ENCODE results near the gene MCU.
A peak's percentile ranks its signal among the peaks of the same experiment; 100 is the strongest.
"Not testable (repeated sequence)": the region's sequence is repeated elsewhere in the genome, so short reads cannot be mapped to it uniquely, and the experiment has no call there.

Gene MCU

DNA sequence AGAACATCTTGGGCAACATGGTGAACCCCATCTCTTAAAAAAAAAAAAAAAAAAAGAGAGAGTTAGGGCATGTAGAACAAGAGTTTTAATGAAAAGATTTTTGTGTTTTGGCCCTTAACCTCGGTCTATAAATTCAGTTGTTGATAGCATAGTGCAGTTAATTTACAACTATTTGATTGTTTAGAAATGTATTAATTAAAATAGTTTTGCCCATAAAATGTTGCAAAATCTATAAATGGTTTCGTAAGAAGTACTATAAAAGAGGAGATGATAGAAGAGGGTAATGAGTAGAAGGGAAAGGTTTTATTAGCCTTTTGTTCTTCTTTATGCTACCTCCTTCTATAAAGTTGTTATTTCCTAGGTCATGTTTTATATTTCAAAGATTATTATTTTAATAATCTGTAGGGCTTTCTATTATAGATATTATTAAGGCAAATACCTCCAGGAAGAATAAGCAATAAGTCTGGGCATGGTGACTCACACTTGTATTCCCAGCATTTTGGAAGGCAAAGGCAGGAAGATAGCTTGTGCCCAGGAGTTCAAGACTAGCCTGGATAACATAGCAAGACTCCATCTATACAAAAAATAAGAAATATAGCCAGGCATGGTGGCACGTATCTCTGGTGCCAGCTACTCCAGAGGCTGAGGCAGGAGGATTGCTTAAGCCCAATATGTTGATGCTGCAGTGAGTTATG, 73.3 kb downstream of the MCU start:
- no peak for DNase-seq

DNA sequence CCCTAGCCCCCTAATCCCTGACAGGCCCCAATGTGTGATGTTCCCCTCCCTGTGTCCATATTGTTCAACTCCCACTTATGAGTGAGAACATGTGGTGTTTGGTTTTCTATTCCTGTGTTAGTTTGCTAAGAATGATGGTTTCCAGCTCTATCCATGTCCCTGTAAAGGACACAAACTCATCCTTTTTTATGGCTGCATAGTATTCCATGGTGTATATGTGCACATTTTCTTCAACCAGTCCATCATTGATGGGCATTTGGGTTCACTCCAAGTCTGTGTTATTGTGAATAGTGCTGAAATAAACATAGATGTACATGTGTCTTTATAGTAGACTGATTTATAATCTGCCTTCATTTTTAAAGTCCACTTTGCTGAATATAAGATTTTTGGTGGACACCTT, 79.3 kb downstream of the MCU start:
- not testable (repeated sequence) for DNase-seq

DNA sequence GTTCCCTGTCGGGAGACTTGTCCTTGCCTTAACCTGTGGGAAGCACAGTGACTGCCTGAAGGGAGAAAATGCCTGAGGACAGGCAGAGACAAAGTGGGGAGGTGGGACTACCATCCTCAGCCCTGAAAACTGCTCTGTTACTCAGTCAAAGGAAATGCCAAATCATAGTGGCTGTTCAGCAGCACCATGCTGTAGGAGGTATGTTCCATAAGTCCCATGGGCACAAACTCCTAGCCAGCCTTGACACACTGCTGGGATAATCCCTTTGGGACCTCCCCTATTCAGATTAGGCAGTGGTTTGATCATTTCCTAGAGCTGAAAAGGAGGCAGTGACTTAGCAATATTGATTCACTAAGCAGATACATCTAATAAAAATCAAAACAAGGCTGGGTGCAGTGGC, 80.1 kb downstream of the MCU start:
- DNase-seq, result no peak

DNA sequence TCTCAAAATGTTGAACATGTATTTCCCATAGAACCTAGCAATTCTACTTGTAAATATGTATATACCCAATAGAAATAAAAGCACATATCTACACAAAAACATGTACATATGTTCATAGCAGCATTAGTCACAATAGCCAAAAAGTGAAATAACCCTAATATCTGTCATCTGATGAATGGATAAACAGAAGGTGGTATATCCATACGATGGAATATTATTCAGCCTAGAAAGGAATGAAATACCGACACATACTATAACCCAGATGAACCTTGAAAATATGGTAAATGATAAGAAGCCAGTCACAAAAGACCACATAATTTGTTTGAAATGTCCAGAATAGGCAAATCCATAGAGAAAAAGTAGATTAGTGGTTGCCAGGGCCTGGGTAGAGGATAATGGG, 87.9 kb downstream of the MCU start:
- DNase-seq, result no peak

DNA sequence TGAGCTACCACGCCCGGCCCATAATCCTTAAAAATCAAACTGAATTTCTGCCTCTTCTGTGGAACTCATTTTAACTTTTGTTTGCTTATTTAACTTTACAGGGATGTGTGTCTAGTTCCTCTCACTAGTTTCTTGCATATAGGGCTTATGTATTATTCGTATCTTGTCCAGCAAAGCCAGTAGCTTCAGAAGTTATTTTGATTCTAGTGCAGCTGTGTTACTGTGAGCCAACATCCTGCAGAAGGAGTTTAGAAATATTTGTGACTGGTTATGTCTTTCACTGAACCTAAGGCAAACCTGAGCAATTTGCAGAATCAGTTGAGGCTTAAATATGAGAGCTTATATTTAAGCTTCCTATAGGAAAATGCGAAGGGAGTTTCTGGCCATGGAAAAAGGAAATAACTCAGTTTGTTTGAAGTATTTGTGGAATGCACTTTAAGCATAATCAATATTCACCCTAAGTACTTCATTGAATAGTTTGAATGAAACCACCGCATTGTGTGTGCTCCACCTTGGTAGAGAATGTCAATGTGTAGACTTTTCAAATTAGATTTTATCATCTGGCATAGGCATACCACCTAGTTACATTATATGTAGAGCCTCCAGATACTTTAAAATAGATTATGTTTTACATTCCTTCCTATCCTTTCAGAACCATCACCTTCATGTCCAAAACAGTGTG, 90.8 kb downstream of the MCU start:
- no peak for DNase-seq

DNA sequence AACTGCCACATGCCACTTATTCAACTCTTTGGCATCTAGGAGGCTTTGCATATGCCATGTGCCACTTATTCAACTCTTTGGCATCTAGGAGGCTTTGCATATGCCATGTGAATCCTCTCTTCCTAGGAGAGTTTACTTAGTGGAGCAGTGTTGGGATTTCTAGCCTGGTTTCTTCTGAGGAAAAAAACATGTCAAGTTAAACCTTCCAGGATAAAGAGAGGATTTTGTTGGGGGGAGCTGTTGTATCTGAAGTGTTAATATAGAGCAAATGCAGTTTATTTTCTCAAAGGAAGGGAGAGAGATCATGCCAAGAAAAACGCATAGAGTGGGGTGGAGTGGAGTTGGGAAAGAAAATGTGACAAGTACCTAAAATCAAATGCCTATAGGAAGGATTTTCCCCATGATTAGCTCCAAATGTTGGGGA, 91.5 kb downstream of the MCU start:
- DNase-seq, result no peak

DNA sequence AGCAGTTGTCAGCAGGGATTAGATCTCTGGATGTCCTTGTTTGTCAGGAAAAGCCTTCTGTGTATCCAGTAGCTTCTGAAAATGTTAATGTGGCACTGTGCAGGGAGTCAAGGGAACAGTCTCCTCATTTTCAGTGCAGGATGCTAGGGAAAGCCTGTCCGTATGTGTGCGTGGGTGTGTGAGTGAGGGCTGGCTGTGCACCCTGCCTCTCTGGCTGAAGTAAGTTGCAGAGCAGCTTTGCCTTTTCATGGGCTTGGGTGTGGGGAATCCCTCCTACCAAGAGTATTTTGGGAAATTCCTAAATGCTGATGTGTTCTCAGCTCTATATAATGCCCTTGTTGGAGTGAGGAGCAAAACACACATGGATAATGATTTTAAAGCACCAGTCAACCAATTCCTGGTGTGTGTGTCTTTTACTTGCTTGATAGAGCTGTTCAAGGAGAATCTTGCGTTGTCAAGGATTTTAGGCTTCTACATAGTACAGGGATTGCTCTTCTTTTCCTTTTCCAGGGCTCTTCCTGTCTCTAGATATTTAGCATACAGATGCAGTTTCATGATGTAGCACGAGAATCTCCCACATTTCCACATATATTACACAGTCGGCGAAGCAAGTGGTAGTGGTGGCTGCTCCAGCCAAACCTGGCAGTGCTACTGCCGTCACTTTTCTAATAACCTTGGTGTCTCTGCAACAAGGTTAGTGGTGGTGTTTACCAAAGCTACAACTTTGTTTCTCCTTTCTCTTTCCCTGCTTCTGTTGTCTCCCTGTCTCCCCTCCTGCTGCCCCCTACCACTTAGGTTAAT, 92.8 kb downstream of the MCU start:
- no peak for DNase-seq

DNA sequence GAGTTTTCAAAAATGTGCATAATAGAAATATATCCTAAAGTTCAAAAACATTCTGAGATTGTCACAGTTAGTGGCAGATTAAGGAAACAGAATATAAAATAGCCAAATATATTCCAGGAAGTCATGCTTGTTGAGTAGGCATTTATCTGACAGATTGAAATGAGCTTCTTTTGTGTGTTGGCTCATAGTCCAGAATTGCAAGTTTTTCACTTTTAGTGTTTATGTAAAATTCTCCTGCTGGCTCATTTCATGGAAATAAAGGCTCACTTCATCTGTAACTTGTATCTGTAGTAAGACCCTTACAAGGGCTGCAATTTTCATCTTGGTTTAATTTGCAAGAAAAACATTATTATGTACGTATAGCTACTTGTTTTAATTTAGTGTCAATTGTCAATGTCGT, 93.5 kb downstream of the MCU start:
- DNase-seq, result no peak

DNA sequence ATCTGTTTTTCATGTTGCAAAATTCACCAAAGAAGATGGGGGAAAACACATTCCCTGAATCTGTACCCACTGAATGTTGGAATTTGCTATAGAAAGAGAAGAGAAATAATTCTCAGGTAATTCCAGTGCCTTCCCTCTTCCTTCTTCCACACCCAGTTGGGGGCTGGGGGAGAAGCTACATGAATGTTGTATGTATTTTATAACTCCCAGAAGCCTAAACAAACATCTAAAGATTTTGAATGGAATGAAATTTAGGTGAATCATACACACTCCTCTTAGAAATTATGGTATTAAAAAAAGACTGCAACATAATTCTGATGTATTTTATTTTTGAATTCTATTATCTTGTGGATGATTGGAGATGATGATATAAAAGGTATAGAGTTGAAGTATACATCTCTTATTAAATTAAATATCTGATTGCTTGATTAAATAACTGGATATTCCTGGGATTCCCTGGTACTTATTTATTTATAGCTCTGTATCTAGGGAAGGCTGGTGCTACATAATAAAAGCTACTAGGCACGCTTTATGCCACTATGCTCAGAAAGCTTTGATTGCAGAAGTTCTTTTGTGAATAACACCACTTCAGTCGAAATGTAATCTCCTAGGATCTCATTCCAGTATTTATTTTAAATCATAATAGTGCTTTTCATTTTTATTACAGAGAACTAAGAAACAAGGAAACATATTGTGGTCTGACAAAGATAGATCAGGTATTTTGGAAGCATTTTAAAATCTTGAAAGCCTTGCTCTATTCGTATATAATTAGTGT, 98.5 kb downstream of the MCU start:
- DNase-seq, result no peak

DNA sequence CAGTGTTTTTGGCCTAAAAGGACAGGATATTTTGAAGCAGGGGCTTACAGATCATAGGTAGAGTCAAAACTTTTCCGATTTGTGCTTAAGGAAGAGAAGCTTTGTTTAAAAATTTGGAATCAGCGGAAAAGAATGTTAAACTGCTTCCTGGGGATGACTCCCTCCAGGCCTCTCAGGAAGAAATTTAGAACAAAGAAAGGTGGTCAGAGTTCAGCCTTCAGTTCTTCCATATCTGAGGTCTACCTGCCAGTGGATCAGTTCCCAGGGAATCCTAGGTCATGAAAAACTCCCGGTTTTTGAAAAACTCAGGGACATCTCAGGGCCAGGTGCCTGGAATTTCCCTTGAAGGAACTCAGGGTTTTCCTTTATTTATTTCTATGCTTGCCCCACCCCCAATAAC, 100.3 kb downstream of the MCU start:
- no peak for DNase-seq

DNA sequence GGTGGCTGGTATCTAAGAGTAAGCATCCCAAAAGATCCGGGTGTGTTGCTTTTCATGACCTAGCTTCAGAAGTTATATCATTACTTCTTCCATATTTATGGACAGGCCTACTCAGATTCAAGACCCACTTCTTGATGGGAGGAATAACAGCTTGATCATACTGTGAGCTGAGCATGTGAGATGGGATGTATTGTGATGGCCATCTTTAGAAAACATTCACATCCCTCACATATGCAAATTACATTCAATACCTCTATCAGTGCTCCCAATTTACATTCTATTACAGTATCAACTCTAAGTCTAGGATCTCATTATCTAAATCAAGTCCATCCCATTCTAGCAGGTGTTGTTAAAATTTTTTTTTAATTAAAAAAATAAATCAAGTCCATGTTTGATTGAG, 101.8 kb downstream of the MCU start:
- no peak for DNase-seq

DNA sequence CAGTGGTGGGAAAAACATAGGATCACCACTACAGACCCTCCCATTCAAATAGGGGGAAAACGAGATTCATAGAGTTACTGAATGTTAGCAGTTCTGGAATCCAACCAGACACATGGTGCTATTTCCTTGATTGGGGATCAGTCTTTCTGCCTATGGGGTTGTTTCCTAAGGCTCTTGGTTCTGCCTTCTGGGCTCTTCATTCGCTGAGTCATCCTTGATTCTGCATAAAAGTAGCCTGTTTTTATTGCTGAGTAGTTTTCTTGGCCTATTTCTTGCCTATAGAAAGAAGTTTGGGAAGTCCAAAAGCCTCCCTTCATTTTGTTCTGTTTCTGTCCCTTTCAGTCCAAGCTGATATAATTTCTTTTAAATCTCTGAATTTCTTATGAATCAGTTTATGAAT, 102.3 kb downstream of the MCU start:
- peak; percentile 24 for DNase-seq

DNA sequence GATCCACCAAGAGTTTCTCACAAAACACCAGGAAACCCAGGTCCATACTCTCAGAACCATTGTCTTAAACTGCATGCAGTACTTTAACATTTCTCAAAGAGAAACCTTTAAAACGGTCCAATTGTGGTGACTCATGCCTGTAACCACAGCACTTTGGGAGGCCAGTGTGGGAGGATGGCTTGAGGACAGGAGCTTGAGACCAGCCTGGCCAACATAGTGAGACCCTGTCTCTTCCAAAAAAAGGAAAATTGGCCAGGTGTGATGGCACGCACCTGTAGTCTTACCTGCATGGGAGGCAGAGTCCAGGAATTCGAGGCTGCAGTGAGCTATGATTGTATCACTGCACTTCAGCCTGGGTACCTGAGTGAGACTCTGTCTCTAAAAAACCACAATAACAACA, 104.1 kb downstream of the MCU start:
- DNase-seq, result no peak

DNA sequence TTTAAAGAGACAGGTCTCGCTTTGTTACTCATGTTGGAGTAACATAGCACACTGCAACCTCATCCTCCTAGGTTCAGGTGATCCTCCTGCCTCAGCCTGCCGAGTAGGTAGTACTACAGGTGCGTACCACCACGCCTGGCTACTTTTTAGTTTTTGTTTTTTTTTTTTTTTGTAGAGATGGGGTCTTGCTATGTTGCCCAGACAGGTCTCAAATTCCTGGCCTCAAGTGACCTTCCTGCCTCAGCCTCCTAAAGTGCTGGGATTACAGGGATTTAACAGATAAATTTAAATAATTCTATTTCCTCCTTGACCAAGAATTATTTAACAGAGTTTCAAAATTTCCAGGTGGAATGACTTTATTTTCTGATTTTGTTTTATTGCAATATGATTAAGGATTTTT, 104.6 kb downstream of the MCU start:
- DNase-seq, result no peak

DNA sequence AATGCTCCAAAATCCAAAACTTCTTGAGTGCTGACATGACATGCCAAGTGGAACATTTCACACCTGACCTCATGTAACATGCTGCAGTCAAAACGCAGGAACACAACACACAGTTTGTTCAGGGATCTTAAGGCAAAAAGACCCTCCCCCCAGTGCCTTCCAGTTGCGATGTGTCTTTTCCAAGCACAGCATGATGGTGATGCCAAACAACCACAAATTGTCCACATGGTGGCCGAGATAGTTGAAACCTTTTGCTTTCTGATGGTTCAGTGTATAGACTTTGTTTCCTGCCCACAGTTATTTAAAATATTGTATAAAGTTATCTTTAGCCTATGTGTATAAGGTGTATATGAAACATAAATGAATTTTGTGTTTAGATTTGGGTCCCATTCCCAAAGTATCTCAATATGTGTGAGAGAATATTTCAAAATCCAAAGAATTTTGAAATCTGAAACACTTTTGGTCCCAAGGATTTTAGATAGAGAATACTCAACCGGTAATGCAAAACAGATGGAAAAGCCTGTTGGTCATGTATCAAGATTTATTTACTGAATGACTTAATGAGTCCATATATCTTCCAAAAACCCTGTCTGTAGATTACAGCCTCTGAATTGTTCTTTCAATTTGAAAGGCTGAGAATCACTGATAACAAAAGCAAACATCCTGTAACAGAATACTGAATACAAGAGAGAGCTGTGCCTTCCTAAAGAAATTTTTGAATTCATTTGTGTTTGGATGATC, 108.2 kb downstream of the MCU start:
- DNase-seq, result peak; percentile 59

DNA sequence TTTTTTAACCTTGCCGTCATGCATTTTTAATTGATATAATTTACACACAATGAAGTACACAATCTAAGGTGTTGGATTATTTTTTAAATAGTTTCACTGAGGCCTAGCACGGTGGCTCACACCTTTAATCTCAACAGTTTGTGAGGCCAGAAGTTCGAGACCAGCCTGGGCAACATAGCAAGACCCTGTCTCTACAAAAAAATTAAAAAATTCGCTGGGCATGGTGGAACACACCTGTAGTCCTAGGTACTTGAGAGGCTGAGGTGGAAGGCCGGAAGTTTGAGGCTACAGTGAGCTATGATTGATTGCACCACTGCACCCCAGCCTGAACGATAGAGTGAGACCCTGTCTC, 108.8 kb downstream of the MCU start:
- no peak for DNase-seq

DNA sequence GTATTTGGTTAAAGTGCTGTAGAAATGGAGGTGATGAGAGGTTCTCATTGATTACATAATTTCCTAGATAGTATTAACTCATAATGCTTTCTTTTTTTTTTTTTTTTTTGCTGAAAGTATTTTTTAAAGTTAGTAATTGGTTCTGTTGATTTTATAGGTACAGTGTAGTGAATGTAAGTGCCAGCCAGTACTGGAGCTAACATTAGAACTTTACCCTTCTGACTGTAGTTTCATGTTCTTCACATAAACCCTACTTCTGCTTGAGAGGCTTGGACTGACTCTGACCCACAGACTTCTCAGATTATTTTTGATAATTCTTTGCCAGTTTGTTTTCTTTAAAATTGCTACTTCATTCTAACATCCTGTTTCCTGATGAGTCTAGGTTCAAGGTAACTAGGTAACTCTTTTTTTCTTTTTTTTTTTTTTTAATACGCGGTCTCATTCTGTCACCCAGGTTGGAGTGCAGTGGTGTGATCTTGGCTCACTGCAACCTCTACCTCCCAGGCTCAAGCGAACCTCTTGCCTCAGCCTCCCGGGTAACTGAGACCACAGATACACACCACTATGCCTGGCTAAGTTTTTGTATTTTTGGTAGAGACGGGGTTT, 109.4 kb downstream of the MCU start:
- no peak for DNase-seq

DNA sequence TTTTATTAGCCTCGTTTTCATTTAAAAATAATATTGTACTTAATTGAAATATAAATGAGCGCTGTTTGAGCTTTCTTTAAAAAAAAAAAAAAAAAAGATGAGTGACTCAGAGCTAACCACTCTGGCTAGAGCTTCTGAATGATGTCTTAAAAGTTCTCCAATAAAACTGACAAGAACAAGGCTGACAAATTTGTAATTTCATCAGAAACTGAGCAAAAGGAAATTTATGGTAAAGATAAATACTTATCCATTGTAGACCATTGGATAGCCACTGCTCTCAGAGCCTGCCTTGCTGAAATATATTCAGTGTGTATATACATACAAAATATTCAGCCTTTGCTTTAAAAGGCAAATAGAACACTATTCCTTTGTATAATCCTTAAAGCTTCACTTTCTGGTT, 110.4 kb downstream of the MCU start:
- no peak for DNase-seq

DNA sequence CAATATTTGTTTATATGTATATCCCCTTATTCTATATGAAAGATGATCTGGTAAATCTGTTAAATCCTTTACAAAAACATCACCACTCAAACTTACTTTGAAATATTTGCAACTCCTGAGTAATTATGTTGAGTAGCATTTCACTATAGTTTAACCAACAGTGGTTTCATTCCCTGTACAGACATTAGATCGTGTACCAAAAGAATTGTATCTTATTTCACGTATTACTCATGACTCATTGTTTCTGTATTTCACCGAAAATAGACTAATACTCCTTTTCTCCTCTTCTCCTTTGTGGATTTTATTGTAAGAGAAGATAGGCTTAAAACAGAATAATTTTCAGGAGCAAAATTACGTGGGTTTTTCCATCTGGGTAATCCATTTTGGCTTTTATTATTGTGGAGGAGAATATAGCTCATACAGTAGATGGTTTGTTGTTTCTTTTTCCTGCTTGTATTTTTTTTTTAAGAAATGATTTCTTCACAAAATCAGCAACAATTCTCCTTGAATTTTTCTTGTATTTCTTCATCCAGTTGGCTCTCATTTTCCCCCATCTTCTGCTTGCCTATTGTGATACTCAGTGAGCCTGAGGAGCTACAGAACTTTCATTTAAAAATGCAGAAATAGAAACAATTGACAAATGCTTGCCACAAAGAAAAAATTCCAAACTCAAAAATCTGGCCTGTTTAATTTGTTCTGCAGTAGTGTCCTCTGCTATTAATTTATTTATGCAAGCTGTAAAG, 111.0 kb downstream of the MCU start:
- no peak for DNase-seq

DNA sequence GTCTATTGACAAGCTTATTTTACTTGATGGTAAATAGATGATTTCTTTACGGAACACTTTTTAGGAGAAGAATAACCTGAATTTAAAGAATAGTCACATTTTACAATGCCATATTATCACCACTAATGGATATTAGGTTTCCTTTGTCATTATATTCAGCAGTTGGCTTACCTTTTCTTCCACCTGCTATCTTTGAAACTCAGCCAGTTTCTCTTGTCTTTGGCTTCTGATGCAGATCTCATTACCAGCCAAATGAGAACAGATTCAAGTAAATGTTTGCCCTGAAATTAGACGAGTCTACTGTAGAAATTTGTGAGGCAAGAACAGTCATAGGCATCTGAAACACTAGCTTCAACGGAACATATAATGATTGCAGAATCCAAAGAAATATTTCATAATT, 116.1 kb downstream of the MCU start:
- no peak for DNase-seq

DNA sequence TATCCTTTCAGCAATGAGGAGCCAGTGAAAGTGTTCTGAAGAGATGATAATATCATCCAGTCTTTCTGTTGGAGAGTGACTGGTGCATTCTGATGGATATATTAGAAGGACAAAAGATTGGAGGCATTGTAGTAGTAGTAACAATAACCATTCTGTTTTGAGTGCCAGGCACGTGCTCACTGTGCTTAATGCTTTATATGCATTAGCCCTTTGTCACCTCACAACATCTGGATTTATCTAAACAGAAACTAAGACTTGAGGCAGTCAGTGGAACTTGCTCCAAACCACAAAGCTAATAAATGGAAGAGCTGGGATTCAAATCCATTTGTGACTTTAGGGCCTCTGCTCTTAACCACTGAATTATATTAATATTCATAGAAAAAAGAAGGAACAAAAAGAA, 117.1 kb downstream of the MCU start:
- DNase-seq, result no peak

DNA sequence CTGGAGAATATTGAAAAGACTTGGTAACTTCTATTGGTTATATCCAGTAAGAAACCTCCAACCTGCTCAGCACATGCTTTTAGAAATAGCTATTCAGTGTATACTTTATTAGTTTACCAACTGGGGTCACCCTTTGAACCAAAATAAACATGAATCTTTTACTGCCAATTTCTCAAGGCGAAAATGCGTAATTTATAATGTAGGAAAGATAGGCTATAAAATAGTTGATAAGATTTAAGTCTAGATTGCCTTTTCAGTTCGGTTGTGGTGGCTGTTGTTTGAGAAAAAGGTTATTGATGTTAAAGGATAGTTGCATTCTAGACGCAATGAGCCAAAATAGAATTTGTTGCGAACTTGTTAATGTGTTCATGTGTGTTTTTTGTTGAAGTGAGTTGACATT, 119.0 kb downstream of the MCU start:
- DNase-seq, result no peak
